Ramos (cell line): ENCODE results near the gene NSD2.
"Not testable (repeated sequence)": the region's sequence is repeated elsewhere in the genome, so short reads cannot be mapped to it uniquely, and the experiment has no call there.

ENCODE experiments used
- in situ Hi-C: fragments of 300-500 bp; cut with MboI; formaldehyde crosslinking; loops from one replicate; pipeline ENCODE4 v1.14.3; 2022; ENCODE audit warnings: low sequenced_read_pairs; ENCODE audit not compliant: unreplicated experiment

Gene NSD2

GRCh38 chr4:2024683-2025082, 153.5 kb downstream of the NSD2 start:
- in situ Hi-C loops = no loop called here

- in situ Hi-C loops = no loop called here
These were observed 154.6 kb downstream of the NSD2 start for GRCh38 chr4:2025817-2026216.

DNA sequence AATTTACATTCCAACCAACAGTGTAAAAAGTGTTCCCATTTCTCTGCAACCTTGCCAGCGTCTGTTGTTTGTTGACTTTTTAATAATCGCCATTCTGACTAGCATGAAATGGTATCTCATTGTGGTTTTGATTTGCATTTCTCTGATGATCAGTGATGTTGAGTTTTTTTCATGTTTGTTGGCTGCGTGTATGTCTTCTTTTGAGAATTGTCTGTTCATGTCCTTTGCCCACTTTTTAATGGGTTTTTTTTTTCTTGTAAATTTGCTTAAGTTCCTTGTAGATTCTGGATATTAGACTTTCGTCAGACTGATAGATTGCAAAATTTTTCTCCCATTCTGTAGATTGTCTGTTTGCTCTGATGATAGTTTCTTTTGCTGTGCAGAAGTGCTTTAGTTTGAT, 155.9 kb downstream of the NSD2 start:
- in situ Hi-C loops = not testable (repeated sequence)

- in situ Hi-C loops = not testable (repeated sequence)
These were observed 160.0 kb downstream of the NSD2 start for GRCh38 chr4:2031161-2031560.
